H1 (cell line): ENCODE results near the gene CFLAR. TPM values are rescaled to one million over a fixed set of nuclear protein-coding genes. Genes with fewer than 3 reads are reported as not detected.

Experiments used
- CTCF ChIA-PET: fragments of 300-600 bp; sonication (Branson Sonifier 250); formaldehyde crosslinking; loops from one replicate; lab custom pipeline; 2021; ENCODE audit not compliant: partially characterized antibody; lab: Charles Lee
- POLR2A ChIA-PET: fragments of 300-600 bp; sonication (Branson Sonifier 250); formaldehyde crosslinking; loops from one replicate; lab custom pipeline; 2021; ENCODE audit warnings: inconsistent platforms; ENCODE audit not compliant: partially characterized antibody; lab: Charles Lee
- DNase-seq, 2 experiments: peaks; one replicate each; pipeline versions ENCODE4 v3.0.0 to v3.0.0-alpha.2; 2010 to 2022; ENCODE audit warnings: low spot score in 2 of 2, low read depth in 1 of 2, mixed read lengths in 1 of 2
- FAIRE-seq: peaks from 2 replicates; lab custom pipeline; 2011; peaks lifted over from hg19 to GRCh38; lab: Jason Lieb, UNC
- H2AFZ ChIP-seq: 2 replicates; pipeline ENCODE4 v1.8.1; 2012; ENCODE audit warnings: low read length, inconsistent platforms
- H2AK5ac ChIP-seq: 2 replicates; pipeline ENCODE4 v1.6.1; 2013; ENCODE audit warnings: low read depth, low read length
- H2BK120ac ChIP-seq: replicated peaks from 2 replicates; pipeline ENCODE3; 2013; ENCODE audit warnings: low read depth, low read length, inconsistent platforms
- H2BK12ac ChIP-seq: 2 replicates; pipeline ENCODE4 v1.6.1; 2013; ENCODE audit warnings: low read depth, low read length
- H2BK15ac ChIP-seq: 2 replicates; pipeline ENCODE4 v1.6.1; 2013; ENCODE audit warnings: low read length
- H2BK20ac ChIP-seq: 2 replicates; pipeline ENCODE4 v1.6.1; 2013; ENCODE audit warnings: low read length
- H2BK5ac ChIP-seq: 2 replicates; pipeline ENCODE4 v1.6.1; 2013; ENCODE audit warnings: low read depth, low read length
- H3K14ac ChIP-seq: 2 replicates; pipeline ENCODE4 v1.6.1; 2013; ENCODE audit warnings: inconsistent platforms; ENCODE audit not compliant: insufficient read length
- H3K18ac ChIP-seq: 2 replicates; pipeline ENCODE4 v1.6.1; 2013; ENCODE audit warnings: low read length; ENCODE audit errors: extremely low read depth
- H3K23ac ChIP-seq: 2 replicates; pipeline ENCODE4 v1.6.1; 2013; ENCODE audit warnings: inconsistent platforms; ENCODE audit not compliant: insufficient read length
- H3K23me2 ChIP-seq: 2 replicates; pipeline ENCODE4 v1.6.1; 2013; ENCODE audit warnings: low read depth, low read length
- H3K27ac ChIP-seq: 2 replicates; pipeline ENCODE4 v1.6.1; 2011; ENCODE audit warnings: low read depth, low read length, inconsistent platforms
- H3K27me3 ChIP-seq, 4 experiments: replicated peaks in 1 of 4; 1 replicate in 1 of 4; 2 replicates in 3 of 4; pipeline versions ENCODE4 v1.6.1 to v1.8.1; 2011 to 2013; ENCODE audit warnings: low read length in 3 of 4, mild to moderate bottlenecking in 3 of 4, inconsistent platforms in 2 of 4, mixed read lengths in 2 of 4, moderate library complexity in 1 of 4; ENCODE audit not compliant: control insufficient read depth in 3 of 4, insufficient read depth in 3 of 4; ENCODE audit errors: extremely low read depth in 1 of 4
- H3K36me3 ChIP-seq, 4 experiments: 2 replicates each; pipeline versions ENCODE4 v1.6.1 to v1.8.1; 2011 to 2013; ENCODE audit warnings: mild to moderate bottlenecking in 4 of 4, low read length in 3 of 4, moderate library complexity in 2 of 4, control low read depth in 1 of 4, inconsistent platforms in 1 of 4; ENCODE audit not compliant: insufficient read depth in 4 of 4, control insufficient read depth in 2 of 4
- H3K4ac ChIP-seq: replicated peaks from 2 replicates; pipeline ENCODE3; 2013; ENCODE audit warnings: low read length, low read depth, mixed read lengths, inconsistent platforms; ENCODE audit not compliant: insufficient read length
- H3K4me1 ChIP-seq, 4 experiments: replicated peaks in 1 of 4; 1 replicate in 1 of 4; 2 replicates in 3 of 4; pipeline versions ENCODE4 v1.6.1 to v1.8.1; 2011 to 2013; ENCODE audit warnings: low read length in 3 of 4, inconsistent platforms in 2 of 4, mixed read lengths in 1 of 4; ENCODE audit not compliant: insufficient read depth in 4 of 4, control insufficient read depth in 3 of 4
- H3K4me2 ChIP-seq, 2 experiments: 2 replicates each; pipeline versions ENCODE4 v1.6.1 to v1.8.1; 2011 to 2013; ENCODE audit warnings: low read depth in 2 of 2, low read length in 2 of 2, control low read depth in 1 of 2, inconsistent platforms in 1 of 2, mild to moderate bottlenecking in 1 of 2; ENCODE audit not compliant: insufficient read depth in 1 of 2
- H3K4me3 ChIP-seq, 4 experiments: fragments of 200-600, 300-600 bp in 1 of 4; sonication (generic), shearing (Covaris generic), sonication (Bioruptor Twin) in 1 of 4; 2 replicates each; pipeline versions ENCODE4 v1.5.1 to v1.8.1; 2011 to 2016; ENCODE audit warnings: low read length in 4 of 4, low read depth in 3 of 4, control low read depth in 2 of 4, inconsistent platforms in 2 of 4, mild to moderate bottlenecking in 2 of 4, mixed read lengths in 1 of 4, moderate library complexity in 1 of 4; ENCODE audit not compliant: insufficient read depth in 2 of 4; ENCODE audit errors: extremely low read depth in 1 of 4
- H3K56ac ChIP-seq: replicated peaks from 2 replicates; pipeline ENCODE3; 2013; ENCODE audit warnings: low read depth, mild to moderate bottlenecking, mixed read lengths, low read length, inconsistent platforms; ENCODE audit not compliant: insufficient read length
- H3K79me1 ChIP-seq: 2 replicates; pipeline ENCODE4 v1.6.1; 2013; ENCODE audit warnings: low read depth, low read length, control low read depth
- H3K79me2 ChIP-seq, 2 experiments: 2 replicates each; pipeline versions ENCODE4 v1.6.1 to v1.8.1; 2012 to 2013; ENCODE audit warnings: low read length in 2 of 2, mild to moderate bottlenecking in 2 of 2, inconsistent platforms in 1 of 2; ENCODE audit not compliant: insufficient read depth in 2 of 2, control insufficient read depth in 1 of 2
- H3K9ac ChIP-seq, 4 experiments: replicated peaks in 1 of 4; 1 replicate in 1 of 4; 2 replicates in 3 of 4; pipeline versions ENCODE4 v1.6.1 to v1.8.1; 2011 to 2013; ENCODE audit warnings: low read depth in 3 of 4, low read length in 3 of 4, control low read depth in 2 of 4, mild to moderate bottlenecking in 2 of 4, moderate library complexity in 2 of 4, inconsistent platforms in 1 of 4; ENCODE audit errors: extremely low read depth in 1 of 4
- H3K9me3 ChIP-seq, 2 experiments: 2 replicates each; pipeline versions ENCODE4 v1.6.1 to v1.8.1; 2012 to 2013; ENCODE audit warnings: mild to moderate bottlenecking in 2 of 2, moderate library complexity in 2 of 2, control low read depth in 1 of 2, inconsistent platforms in 1 of 2, low read depth in 1 of 2, low read length in 1 of 2, mixed read lengths in 1 of 2; ENCODE audit not compliant: insufficient read depth in 2 of 2
- H4K20me1 ChIP-seq, 2 experiments: replicated peaks in 1 of 2; 2 replicates each; pipeline versions ENCODE3 to v1.8.1; 2011 to 2013; ENCODE audit warnings: inconsistent platforms in 2 of 2, low read length in 2 of 2, mild to moderate bottlenecking in 1 of 2; ENCODE audit not compliant: insufficient read depth in 2 of 2, control insufficient read depth in 1 of 2
- H4K5ac ChIP-seq: 2 replicates; pipeline ENCODE4 v1.6.1; 2013; ENCODE audit warnings: low read length, low read depth, mixed read lengths, inconsistent platforms; ENCODE audit not compliant: insufficient read length
- H4K8ac ChIP-seq: 2 replicates; pipeline ENCODE4 v1.8.0; 2013; ENCODE audit warnings: mild to moderate bottlenecking, moderate library complexity, low read length, inconsistent platforms; ENCODE audit not compliant: insufficient read depth; ENCODE audit errors: extremely low read depth
- H4K91ac ChIP-seq: replicated peaks from 2 replicates; pipeline ENCODE3; 2013; ENCODE audit warnings: low read length, mixed read lengths, inconsistent platforms; ENCODE audit not compliant: insufficient read length
- ASH2L ChIP-seq: fragments of 200-600, 300-600 bp; sonication (generic); IDR thresholded peaks from one replicate; pipeline ENCODE4 v1.7.1; 2017; ENCODE audit warnings: low read length
- CEBPB ChIP-seq: IDR thresholded peaks from 2 replicates; pipeline ENCODE4 v1.6.1; 2012; ENCODE audit warnings: low read depth, low read length
- JUN ChIP-seq: IDR thresholded peaks from 2 replicates; pipeline ENCODE4 v1.6.1; 2011; ENCODE audit warnings: low read depth, mild to moderate bottlenecking, improper control_type of control experiment, low read length
- MAFK ChIP-seq: IDR thresholded peaks from 2 replicates; pipeline ENCODE4 v1.6.1; 2012; ENCODE audit warnings: low read depth, mild to moderate bottlenecking, improper control_type of control experiment, low read length
- RFX5 ChIP-seq: IDR thresholded peaks from 2 replicates; pipeline ENCODE4 v1.6.1; 2011; ENCODE audit warnings: low read depth, low read length, improper control_type of control experiment, borderline replicate concordance
- SIX5 ChIP-seq: IDR thresholded peaks from 2 replicates; pipeline ENCODE4 v1.6.1; 2011; ENCODE audit warnings: mild to moderate bottlenecking, low read depth, low read length
- TAF1 ChIP-seq: IDR thresholded peaks from 2 replicates; pipeline ENCODE4 v1.6.1; 2011; ENCODE audit warnings: mild to moderate bottlenecking, low read depth, low read length
- USF2 ChIP-seq: IDR thresholded peaks from 2 replicates; pipeline ENCODE4 v1.6.1; 2011; ENCODE audit warnings: low read length, improper control_type of control experiment
- WGBS, 2 experiments: shearing (Covaris generic) in 1 of 2; methylation state at CpG; one replicate each; pipeline versions ENCODE4 v1.1.6 to v1.1.7; 2013 to 2015; ENCODE audit warnings: low lambda C conversion rate in 2 of 2, mixed read lengths in 2 of 2, inconsistent platforms in 1 of 2, low coverage in 1 of 2, missing lambda C conversion rate in 1 of 2; ENCODE audit not compliant: insufficient replicate concordance in 2 of 2, insufficient coverage in 1 of 2, insufficient read length in 1 of 2; ENCODE audit errors: extremely low coverage in 1 of 2, missing lambda C conversion rate in 1 of 2; 5-methylcytosine and 5-hydroxymethylcytosine counted together
- polyA plus RNA-seq, 7 experiments: library from polyadenylated mRNA; depleted of rRNA in 3 of 7; stranded (reverse) in 5 of 7; unstranded in 2 of 7; fragments of >200 nt in 5 of 7; fragments of 200-250 nt in 2 of 7; gene quantifications; 1 replicate in 5 of 7; 2 replicates in 1 of 7; 4 replicates in 1 of 7; pipeline versions ENCODE4 v1.2.1 to v1.2.3, GENCODE V29; 2011 to 2013; ENCODE audit warnings: missing spikeins in 2 of 7, mixed read lengths in 2 of 7
- total RNA-seq: library from RNA; stranded (reverse); fragmentation: NEBNext Ultra II Directional; extraction: Animal tissue kit (Norgen Biotek cat#: 25700); gene quantifications from 2 replicates; pipeline ENCODE4 v1.2.1, GENCODE V29; 2021
- TF ChIP-seq, protein P1 (sequence below): IDR thresholded peaks from 2 replicates; pipeline ENCODE4 v1.6.1; 2012; ENCODE audit warnings: low read length, inconsistent platforms

Gene CFLAR
- total and polyA plus RNA-seq, 2 of the 8 experiments (the other 6 are each of a cell fraction or from before 2014, with no cell fraction given), result 1.1 to 3.9 TPM

GRCh38 chr2:201118121-201118960, 2.4 kb downstream of the CFLAR start:
- H4K5ac ChIP-seq, result no peak overlapping the region
- H3K79me2 ChIP-seq, result no peaks in the 10 kb centered on the region
- H3K14ac ChIP-seq, result no peak overlapping the region
- 14% methylated on average over 46 of the region's 48 CpGs; no CpG with 5 or more reads in 1 of the 2 experiments for WGBS, 2 experiments
- peaks cover 9% of the 10 kb centered on the region for H3K23me2 ChIP-seq
- H2BK15ac ChIP-seq, result no peak overlapping the region
- CTCF ChIA-PET, result interaction anchor here (0.8 to 2.8 kb wide), 13 partner anchors 8 to 155 kb away, joined by 3 to 21 read pairs (median 5); partner anchors contain the start of genes CASP10 and ORC2
- no peaks in the 10 kb centered on the region for H3K79me1 ChIP-seq
- 0 out of 2 replicates have a peak overlapping the region, but pooled peaks have one; percentile 9 for H2BK5ac ChIP-seq
- peaks cover 0 to 4% of the 10 kb centered on the region in 2 experiments; a peak in 1 of 4 replicates for H3K9me3 ChIP-seq
- no peak overlapping the region for H2BK20ac ChIP-seq
- peak overlapping the region; percentile 35 for H3K56ac ChIP-seq
- H4K8ac ChIP-seq, result peak overlapping the region; percentile 83
- peak overlapping the region; percentile 8; the same call in 1 of the 2 replicates for H2AFZ ChIP-seq
- H3K36me3 ChIP-seq, result no peaks in the 10 kb centered on the region
- H3K4me1 ChIP-seq, result peaks cover 4 to 11% (median 7%) of the 10 kb centered on the region in 4 experiments
- H3K27me3 ChIP-seq, result no peaks in the 10 kb centered on the region
- FAIRE-seq, result no peak
- H4K20me1 ChIP-seq, result peaks cover 0 to 2% of the 10 kb centered on the region in 2 experiments
- H3K18ac ChIP-seq, result peak overlapping the region; percentile 42
- H3K9ac ChIP-seq, result peak overlapping the region in 2 of 4 experiments; percentile 8 to 29; a peak in 3 of 7 replicates
- POLR2A ChIA-PET, result interaction anchor here (0.9 to 3.7 kb wide), 5 partner anchors 10 to 254 kb away, joined by 3 to 16 read pairs (median 3); partner anchors contain the start of genes CLK1, NDUFB3 and ORC2
- peak in 1 of 2 experiments; percentile 52 for DNase-seq
- peak overlapping the region; percentile 30 for H4K91ac ChIP-seq
- H3K4me2 ChIP-seq, result peak overlapping the region; percentile 54 to 71
- peak overlapping the region; percentile 31 to 67 (median 54) for H3K4me3 ChIP-seq
- H3K23ac ChIP-seq, result no peak overlapping the region
- no peak overlapping the region for H2AK5ac ChIP-seq
- no peak overlapping the region for H2BK120ac ChIP-seq
- no peak overlapping the region for H3K27ac ChIP-seq
- no peak overlapping the region for H3K4ac ChIP-seq
- H2BK12ac ChIP-seq, result no peak overlapping the region
- TF ChIP-seq SIX5 (no peak), CEBPB (no peak), MAFK (no peak), TAF1 (peak; percentile 39; the same call in 1 of the 2 replicates), ASH2L (peak; percentile 63), RFX5 (no peak), USF2 (no peak), JUN (no peak)
- TF ChIP-seq, protein P1, sequence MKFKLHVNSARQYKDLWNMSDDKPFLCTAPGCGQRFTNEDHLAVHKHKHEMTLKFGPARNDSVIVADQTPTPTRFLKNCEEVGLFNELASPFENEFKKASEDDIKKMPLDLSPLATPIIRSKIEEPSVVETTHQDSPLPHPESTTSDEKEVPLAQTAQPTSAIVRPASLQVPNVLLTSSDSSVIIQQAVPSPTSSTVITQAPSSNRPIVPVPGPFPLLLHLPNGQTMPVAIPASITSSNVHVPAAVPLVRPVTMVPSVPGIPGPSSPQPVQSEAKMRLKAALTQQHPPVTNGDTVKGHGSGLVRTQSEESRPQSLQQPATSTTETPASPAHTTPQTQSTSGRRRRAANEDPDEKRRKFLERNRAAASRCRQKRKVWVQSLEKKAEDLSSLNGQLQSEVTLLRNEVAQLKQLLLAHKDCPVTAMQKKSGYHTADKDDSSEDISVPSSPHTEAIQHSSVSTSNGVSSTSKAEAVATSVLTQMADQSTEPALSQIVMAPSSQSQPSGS, result no peak
